Right lobe of liver (tissue), 4 donors: ENCODE data around the gene PLAAT4.

ENCODE experiments used
- CTCF ChIP-seq, 4 donors: fragments of 200-600 bp in 3 of 4; fragments of 450-650 bp in 1 of 4; IDR thresholded peaks; one replicate each; pipeline versions ENCODE4 v1.5.1 to v1.8.0; 2016 to 2022; ENCODE audit warnings: antibody characterized with exemption in 4 of 4, mild to moderate bottlenecking in 2 of 4
- POLR2A ChIP-seq: fragments of 450-650 bp; IDR thresholded peaks from one replicate; pipeline ENCODE4 v1.6.1; 2017; ENCODE audit warnings: antibody characterized with exemption, mild to moderate bottlenecking
- donor health status: DM: no; HTN: no; CAD: no.
- donor health status: DM: no; HTN: no; CAD: no.
- donor health status: DM: no; HTN: yes; CAD: no.

DNA sequence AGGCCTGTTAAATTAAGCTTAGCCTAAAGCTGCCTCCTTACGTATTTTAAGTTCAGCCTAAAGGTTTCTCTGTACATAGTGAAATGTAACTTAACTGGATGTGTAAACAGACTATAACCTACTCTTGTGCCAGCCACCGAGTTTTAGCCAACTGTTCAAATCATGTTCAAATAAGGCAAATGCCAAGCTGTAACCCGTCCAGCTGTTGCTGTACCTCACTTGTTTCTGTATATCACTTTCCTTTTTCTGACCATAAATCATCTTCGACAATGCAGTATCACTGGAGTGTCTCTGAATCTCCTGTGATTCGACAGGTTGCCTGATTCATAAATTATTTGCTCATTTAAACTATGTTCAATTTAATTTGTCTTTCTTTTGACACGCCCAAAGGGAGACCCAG lies 41.6 kb upstream of the PLAAT4 start:
- TF ChIP-seq CTCF (IDR thresholded peaks at IDR 0.05), result no peak
- TF ChIP-seq POLR2A, result no peak
